GM12873 (cell line): ENCODE data around the gene ZNF638.

Experiments used
- TF ChIP-seq, protein P1 (sequence below): IDR thresholded peaks from 2 replicates; pipeline ENCODE4 v1.5.1; 2012; ENCODE audit warnings: low read depth, mild to moderate bottlenecking, moderate library complexity, low read length, control low read depth; ENCODE audit not compliant: insufficient read depth; ENCODE audit errors: missing control alignments

Gene ZNF638

DNA sequence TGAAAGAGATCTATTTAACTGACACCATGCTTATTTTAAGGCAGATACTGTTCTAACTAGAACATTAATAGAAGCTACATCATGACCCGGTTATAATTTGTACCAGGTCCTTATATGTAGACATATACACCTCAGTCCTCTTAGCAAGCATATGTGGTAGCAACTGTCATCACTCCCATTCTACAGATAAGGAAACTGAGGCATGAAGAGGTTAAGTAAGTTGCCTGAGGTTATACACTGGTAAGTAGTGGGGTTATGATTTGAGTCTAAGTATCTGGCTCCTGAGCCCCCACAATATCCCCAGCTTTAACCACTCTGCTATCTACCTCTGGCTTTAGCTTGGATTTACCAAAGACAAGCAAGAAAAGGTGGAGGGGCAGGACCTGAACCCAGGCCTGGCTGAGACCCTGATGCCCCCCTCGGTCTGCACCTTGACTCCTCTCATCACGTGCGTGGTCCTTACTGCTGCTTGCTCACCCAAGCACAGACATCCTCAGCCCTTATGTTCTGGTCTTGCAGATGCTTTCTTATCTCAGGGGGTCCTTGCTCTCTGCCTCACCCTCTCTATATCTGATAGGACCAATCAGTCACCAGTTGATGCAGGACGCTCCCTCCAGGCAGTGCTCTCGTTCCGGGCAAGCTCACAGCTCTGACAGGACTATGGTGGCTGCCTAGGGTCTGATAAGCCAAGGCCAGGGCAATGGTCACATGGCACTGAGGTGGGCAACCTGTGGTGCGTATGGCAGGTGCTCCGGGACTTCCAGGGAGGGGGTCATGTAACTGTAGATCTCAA lies 125.7 kb downstream of the ZNF638 start:
- TF ChIP-seq, protein P1, sequence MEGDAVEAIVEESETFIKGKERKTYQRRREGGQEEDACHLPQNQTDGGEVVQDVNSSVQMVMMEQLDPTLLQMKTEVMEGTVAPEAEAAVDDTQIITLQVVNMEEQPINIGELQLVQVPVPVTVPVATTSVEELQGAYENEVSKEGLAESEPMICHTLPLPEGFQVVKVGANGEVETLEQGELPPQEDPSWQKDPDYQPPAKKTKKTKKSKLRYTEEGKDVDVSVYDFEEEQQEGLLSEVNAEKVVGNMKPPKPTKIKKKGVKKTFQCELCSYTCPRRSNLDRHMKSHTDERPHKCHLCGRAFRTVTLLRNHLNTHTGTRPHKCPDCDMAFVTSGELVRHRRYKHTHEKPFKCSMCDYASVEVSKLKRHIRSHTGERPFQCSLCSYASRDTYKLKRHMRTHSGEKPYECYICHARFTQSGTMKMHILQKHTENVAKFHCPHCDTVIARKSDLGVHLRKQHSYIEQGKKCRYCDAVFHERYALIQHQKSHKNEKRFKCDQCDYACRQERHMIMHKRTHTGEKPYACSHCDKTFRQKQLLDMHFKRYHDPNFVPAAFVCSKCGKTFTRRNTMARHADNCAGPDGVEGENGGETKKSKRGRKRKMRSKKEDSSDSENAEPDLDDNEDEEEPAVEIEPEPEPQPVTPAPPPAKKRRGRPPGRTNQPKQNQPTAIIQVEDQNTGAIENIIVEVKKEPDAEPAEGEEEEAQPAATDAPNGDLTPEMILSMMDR, result no peak

DNA sequence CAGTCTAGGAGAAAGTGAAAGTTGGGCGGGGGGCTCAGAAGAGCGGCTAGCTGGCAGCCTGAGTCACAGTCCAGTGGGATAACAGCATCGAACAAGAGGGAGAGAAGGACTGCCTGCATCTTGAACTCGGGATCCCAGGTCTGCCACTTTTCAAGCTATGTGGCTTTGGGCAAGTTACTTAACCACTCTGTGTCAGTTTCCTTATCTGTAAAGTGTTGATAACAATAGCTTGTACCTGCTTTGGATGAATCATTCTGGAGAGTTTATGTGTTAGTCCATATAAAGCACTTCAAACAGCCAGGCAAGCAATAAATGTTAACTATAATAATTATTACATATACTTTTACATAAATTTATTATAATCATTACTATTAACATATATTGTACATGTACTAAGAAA lies 126.3 kb downstream of the ZNF638 start:
- TF ChIP-seq, protein P1, result no peak

DNA sequence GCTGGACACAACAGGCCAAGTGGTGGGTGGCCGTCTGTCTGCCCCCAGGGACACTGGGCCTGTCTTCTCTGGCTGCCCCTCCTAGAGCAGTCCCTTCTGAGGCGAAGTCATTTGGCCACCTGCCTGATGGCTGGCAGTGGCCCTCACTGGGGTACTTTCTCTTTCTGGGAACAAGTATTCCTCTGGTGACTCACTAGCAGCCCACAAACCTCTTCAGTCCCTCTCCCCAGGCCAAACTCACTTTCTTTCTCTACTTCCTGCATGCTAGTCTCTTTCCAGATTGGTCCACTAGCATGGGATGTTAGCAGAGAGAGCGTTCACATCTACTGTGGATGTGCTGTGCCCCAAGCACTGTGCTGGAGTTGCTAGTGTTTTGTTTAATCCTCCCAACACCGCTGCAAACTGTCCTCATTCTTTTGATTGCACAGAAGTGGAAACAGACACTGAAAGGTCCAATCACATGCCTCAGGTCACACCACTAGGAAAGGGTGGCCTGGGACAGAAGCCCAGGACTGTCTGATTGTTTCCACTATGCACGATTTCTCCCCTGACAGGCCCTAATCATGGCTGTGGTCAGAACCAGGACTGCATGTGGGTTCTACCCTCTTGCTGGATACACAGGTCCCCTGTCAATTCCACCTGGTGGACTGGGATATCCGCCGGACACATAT lies 127.0 kb downstream of the ZNF638 start:
- TF ChIP-seq, protein P1, result no peak

DNA sequence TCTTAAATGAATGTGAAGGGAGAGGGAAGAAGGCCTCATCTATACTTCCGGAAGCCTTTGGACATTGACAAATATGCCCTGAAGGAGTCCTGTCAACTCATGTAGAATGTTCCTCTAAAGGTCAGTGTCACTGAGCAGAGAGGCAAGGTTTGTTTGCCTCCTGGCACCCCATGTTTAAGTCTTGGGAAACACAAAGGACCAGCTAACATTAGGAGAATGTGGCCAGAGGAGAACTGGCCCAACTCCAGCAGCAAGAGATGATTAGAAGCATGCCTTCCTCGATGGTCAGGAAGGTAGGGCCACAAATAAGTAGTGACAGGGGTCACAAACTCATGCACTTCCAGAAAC lies 127.5 kb downstream of the ZNF638 start:
- TF ChIP-seq, protein P1, result no peak

DNA sequence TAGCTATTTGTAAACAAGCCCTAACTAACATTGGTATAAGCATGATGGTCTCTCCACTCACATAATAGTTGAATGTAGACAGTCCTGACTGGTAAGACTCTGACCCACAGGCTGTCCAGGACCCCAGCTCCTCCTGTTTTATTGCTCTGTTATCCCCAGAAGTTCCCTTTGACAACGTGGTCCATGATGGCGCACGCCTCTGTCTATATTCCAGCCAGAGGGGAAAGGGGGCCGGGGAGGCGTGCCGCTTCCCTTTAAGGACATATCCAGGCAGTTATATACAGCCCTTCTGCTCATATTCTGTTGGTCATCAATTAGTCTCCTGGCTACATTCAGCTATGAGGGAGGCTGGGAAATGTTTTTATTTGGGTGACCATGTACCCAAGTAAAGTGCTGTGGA lies 128.5 kb downstream of the ZNF638 start:
- TF ChIP-seq, protein P1, result no peak

DNA sequence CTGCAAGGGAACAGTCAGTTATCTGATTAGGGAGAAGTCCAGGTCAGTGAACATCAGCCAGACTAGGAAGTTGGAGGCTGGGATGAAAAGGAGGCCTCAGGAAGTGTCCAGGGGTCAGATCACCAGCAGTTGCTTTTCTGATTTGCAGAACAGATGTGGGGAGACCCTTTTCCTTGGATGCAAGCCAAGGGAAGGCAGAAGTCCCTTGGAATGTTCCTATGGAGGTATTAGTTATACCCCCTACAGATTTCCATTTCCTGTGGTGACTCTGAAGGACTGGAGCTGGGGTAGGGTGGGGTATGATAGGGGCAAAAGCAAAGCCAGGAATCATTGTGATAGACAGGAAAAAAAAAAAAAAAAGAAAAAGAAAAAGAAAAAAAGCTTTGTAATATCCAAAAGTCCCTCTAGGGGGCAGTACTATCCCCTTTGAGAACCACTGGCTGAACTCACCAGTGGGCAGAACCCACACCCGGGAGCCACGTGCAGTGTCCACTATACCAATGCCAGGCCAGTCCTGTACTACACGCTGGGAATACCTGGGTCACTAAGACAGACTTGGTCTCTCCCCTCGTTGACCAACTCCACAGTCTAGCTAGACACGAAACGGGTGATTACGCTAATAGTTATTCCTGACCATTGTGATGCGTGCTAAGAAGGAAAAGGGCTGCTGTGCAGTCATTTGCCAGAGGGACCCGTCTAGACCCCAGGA lies 129.2 kb downstream of the ZNF638 start:
- TF ChIP-seq, protein P1, result peak; percentile 60

DNA sequence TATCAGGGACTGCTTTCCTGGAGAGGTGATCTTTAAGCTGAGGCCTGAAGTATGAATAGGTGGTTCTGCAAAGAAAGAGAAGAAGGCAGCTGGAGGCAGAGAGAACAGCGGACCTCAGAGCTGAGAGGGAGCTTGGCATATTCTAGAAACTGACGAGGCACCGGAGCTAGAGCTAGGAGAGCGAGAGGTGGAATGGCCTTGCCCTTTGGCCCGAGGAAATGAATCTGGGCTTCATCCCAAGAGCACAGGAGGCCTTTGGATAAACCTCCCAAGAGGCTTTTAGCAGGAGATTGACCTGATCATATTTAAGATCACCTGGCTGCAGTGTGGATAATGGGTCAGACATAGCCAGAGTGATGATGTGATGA lies 129.7 kb downstream of the ZNF638 start:
- TF ChIP-seq, protein P1, result no peak
